Cardiac muscle cell (in vitro differentiated cells and primary cell): ENCODE results near the gene LUC7L3. TPM values are rescaled to one million over a fixed set of nuclear protein-coding genes. Genes with fewer than 3 reads are reported as not detected.

Source experiments
- DNase-seq, 2 donors: peaks; one replicate each; pipeline versions ENCODE4 v3.0.0 to v3.0.0-alpha.2; 2010 to 2017; ENCODE audit warnings: low read depth in 1 of 2, low spot score in 1 of 2
- H3K27ac ChIP-seq: fragments of 200-600 bp; sonication (generic); 2 replicates; pipeline ENCODE4 v1.5.1; 2016
- H3K27me3 ChIP-seq: fragments of 200-600 bp; sonication (generic); 2 replicates; pipeline ENCODE4 v1.6.0; 2016; ENCODE audit warnings: control low read depth
- H3K36me3 ChIP-seq: fragments of 200-600 bp; sonication (generic); 2 replicates; pipeline ENCODE4 v1.5.1; 2016; ENCODE audit warnings: control low read depth
- H3K4me1 ChIP-seq: fragments of 200-600 bp; sonication (generic); 2 replicates; pipeline ENCODE4 v1.8.1; 2017; ENCODE audit warnings: low read depth, mild to moderate bottlenecking, mixed run types
- H3K4me3 ChIP-seq: fragments of 200-600 bp; sonication (generic); 2 replicates; pipeline ENCODE4 v1.5.1; 2016; ENCODE audit warnings: mild to moderate bottlenecking
- H3K9me3 ChIP-seq: fragments of 200-600 bp; sonication (generic); 2 replicates; pipeline ENCODE4 v1.5.1; 2017; ENCODE audit warnings: low read depth, mild to moderate bottlenecking, control low read depth
- CTCF ChIP-seq: IDR thresholded peaks from 2 replicates; pipeline ENCODE4 v1.5.1; 2012; ENCODE audit warnings: low read depth, mild to moderate bottlenecking, low read length
- polyA plus RNA-seq: library from polyadenylated mRNA; unstranded; fragments of >200 nt; fragmentation: Nextera tagmentation; extraction: Ambion mirVana; gene quantifications from 2 replicates; pipeline ENCODE4 v1.2.1, GENCODE V29; 2016
- total RNA-seq: library from RNA; depleted of rRNA; stranded (reverse); fragments of >200 nt; gene quantifications from 2 replicates; pipeline ENCODE4 v1.2.3, GENCODE V29; 2016

The LUC7L3 gene
- total and polyA plus RNA-seq, 2 experiments from 2014 or later, result 289 to 398 TPM

DNA sequence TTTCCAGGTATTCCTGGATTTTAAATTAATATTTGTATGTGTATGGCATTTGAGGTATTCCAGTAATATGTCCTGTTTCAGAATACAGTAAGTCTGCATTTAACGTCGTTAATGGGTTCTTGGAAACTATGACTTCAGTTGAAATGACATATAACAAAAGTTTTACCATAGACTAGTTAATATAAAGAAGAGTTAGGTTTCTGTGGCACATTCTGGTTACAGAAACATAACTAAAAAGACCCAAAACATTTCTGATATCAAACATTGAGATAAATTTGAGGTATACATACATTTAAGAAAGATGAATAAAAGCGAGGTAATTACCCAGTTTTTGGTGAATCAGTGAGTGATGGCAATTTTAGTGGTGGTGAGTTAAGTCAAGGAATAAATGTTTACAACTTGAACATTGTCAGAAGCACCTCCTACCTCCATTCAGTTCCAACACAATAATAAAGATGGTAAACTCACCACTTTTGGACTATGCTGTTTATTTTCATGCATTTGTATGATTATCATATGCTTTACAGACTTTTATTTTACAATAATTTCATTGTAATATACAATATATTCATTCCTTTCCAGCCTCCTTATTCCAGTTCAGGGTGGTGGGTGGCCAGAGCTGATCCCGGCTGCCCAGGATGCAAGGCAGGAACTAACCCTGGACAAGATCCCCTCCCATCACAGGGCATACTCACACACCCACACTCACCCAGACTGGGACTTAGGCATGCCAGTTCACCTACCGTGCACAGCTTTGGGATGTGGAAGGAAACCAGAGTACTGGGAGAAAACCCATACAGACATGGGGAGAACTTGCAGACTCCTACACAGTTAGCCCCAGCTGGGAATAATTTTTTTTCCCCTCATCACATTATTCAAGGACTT, 9.7 kb downstream of the LUC7L3 start:
- H3K27me3 ChIP-seq, result no peaks in the 10 kb centered on the region
- peak overlapping the region; percentile 61 for H3K27ac ChIP-seq
- peaks cover 26% of the 10 kb centered on the region for H3K4me1 ChIP-seq
- no peak for DNase-seq
- no peak for TF ChIP-seq CTCF
- no peaks in the 10 kb centered on the region for H3K9me3 ChIP-seq
- H3K4me3 ChIP-seq, result no peak overlapping the region
- no peaks in the 10 kb centered on the region for H3K36me3 ChIP-seq

DNA sequence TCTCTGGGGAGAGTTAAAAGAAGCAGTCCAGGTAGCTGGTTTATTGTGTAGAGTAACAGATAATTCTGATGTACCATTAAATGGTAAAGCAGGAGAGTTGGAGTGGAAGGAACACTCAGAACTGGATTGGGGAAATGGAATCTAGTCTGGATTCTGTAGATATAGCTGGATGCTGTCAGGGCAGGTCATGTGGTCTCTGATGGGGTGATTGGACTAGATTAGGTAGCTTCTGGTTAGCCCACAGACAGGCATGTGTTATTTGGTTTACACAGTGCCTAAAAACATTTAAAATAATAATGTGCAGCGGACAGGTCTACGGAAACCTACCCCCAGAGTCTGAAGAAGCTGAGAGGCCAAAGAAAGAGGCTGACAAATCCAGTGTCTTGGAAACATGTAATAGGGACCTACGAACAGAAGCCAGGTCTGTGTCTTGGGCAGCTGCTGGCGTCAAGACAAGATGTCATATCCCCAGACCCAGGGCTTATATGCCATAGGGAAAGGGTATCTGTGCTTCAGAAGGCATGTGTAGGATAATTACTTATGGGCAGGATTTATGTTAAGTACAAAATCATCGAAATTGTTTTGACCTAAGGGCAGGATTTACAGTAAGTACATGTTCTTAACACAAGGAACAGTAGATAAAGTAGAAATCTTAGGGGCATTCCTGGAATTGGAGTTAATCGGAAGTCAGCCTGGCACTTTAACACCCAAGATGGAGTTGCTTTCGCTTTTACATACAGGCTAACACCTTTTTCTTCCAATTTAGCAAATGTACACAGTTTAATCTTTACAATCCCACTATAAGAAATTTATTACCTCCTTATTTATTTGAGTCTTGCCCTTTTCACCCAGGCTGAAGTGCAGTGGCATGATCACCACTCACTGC, 12.4 kb downstream of the LUC7L3 start:
- no peak overlapping the region for H3K4me3 ChIP-seq
- H3K4me1 ChIP-seq, result peaks cover 12% of the 10 kb centered on the region
- peak overlapping the region; percentile 77 for H3K27ac ChIP-seq
- no peaks in the 10 kb centered on the region for H3K36me3 ChIP-seq
- H3K27me3 ChIP-seq, result no peaks in the 10 kb centered on the region
- no peaks in the 10 kb centered on the region for H3K9me3 ChIP-seq
- TF ChIP-seq CTCF, result no peak
- no peak for DNase-seq

- Histone ChIP-seq H3K4me3 (no peak overlapping the region), H3K27me3 (no peaks in the 10 kb centered on the region), H3K27ac (no peak overlapping the region), H3K9me3 (no peaks in the 10 kb centered on the region), H3K4me1 (peaks cover 11% of the 10 kb centered on the region), H3K36me3 (peaks cover 21% of the 10 kb centered on the region)
- TF ChIP-seq CTCF, result no peak
- DNase-seq, result no peak
These were observed 15.9 kb downstream of the LUC7L3 start for GRCh38 chr17:50735287-50735686.

DNA sequence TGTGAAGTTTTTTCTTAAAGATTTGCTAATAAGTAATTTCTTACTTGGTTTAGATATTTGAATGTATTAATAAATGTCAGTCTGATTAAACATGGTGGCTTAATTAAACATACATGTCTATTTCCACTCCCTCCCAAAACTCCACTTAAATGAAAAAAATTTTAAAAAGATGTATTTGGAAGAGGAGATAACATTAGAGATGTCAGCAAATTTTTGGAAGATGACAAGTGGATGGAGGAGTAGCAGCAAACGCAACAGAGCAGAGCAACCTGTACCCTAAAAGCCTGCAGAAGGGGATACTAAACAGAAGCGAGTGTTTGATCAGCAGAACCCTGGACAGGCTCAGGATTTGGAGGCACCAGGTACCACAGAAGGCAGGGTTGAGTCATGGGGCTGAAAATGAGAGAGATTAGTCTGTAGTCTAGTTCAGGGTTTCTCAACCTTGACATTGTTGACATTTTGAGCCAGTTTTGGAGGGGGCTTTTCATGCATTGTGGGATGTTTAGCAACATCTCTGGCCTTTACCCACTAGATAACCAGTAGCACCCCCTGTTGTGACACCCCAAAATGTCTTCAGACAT, 17.8 kb downstream of the LUC7L3 start:
- Histone ChIP-seq H3K36me3 (peaks cover 40% of the 10 kb centered on the region), H3K9me3 (no peaks in the 10 kb centered on the region)
- DNase-seq, result no peak

More for the DNA sequence above, 17.8 kb downstream of the LUC7L3 start:
- no peaks in the 10 kb centered on the region for H3K27me3 ChIP-seq
- no peaks in the 10 kb centered on the region for H3K4me1 ChIP-seq
- no peak overlapping the region for H3K27ac ChIP-seq
- no peak for TF ChIP-seq CTCF
- H3K4me3 ChIP-seq, result no peak overlapping the region
